Suprapubic skin (tissue), 3 donors: ENCODE results near the gene NCKAP5.

Experiments used
- POLR2A ChIP-seq, 2 donors: fragments of 450-650 bp; IDR thresholded peaks; one replicate each; pipeline ENCODE4 v1.6.1; 2017; ENCODE audit warnings: antibody characterized with exemption in 2 of 2, mild to moderate bottlenecking in 2 of 2, moderate library complexity in 2 of 2
- TF ChIP-seq, protein P1 (sequence below), 2 donors: fragments of 200-600 bp in 1 of 2; fragments of 450-650 bp in 1 of 2; sonication (generic) in 1 of 2; IDR thresholded peaks; one replicate each; pipeline ENCODE4 v1.5.1; 2016 to 2019; ENCODE audit warnings: antibody characterized with exemption in 2 of 2, mild to moderate bottlenecking in 1 of 2, moderate library complexity in 1 of 2

- TF ChIP-seq, protein P1, sequence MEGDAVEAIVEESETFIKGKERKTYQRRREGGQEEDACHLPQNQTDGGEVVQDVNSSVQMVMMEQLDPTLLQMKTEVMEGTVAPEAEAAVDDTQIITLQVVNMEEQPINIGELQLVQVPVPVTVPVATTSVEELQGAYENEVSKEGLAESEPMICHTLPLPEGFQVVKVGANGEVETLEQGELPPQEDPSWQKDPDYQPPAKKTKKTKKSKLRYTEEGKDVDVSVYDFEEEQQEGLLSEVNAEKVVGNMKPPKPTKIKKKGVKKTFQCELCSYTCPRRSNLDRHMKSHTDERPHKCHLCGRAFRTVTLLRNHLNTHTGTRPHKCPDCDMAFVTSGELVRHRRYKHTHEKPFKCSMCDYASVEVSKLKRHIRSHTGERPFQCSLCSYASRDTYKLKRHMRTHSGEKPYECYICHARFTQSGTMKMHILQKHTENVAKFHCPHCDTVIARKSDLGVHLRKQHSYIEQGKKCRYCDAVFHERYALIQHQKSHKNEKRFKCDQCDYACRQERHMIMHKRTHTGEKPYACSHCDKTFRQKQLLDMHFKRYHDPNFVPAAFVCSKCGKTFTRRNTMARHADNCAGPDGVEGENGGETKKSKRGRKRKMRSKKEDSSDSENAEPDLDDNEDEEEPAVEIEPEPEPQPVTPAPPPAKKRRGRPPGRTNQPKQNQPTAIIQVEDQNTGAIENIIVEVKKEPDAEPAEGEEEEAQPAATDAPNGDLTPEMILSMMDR (IDR thresholded peaks at IDR 0.05) = no peak
- no peak for TF ChIP-seq POLR2A (IDR thresholded peaks at IDR 0.05)
Observed at GRCh38 chr2:133502678-133503077, 65.6 kb downstream of the NCKAP5 start.
